Thymus (tissue), 11 donors: ENCODE results near the gene ASCC2. TPM values are rescaled to one million over a fixed set of nuclear protein-coding genes. Genes with fewer than 3 reads are reported as not detected.

Experiments
- DNase-seq, 9 donors: peaks; one replicate each; pipeline ENCODE4 v3.0.0-alpha.2; 2013; ENCODE audit warnings: low spot score in 9 of 9, low read depth in 6 of 9, missing footprints in 1 of 9
- H3K27ac ChIP-seq, 2 donors: one replicate each; pipeline ENCODE4 v1.5.1; 2013; ENCODE audit warnings: control low read depth in 1 of 2, low read depth in 1 of 2, low read length in 1 of 2, mild to moderate bottlenecking in 1 of 2, moderate library complexity in 1 of 2
- H3K27me3 ChIP-seq, 2 donors: one replicate each; pipeline ENCODE4 v1.5.1; 2013; ENCODE audit warnings: low read length in 1 of 2; ENCODE audit not compliant: control insufficient read depth in 2 of 2, insufficient read depth in 1 of 2
- H3K36me3 ChIP-seq, 2 donors: one replicate each; pipeline ENCODE4 v1.5.1; 2013; ENCODE audit warnings: low read length in 1 of 2, mild to moderate bottlenecking in 1 of 2, moderate library complexity in 1 of 2; ENCODE audit not compliant: control insufficient read depth in 2 of 2, insufficient read depth in 2 of 2
- H3K4me1 ChIP-seq, 2 donors: one replicate each; pipeline ENCODE4 v1.5.1; 2013; ENCODE audit warnings: low read length in 2 of 2; ENCODE audit not compliant: control insufficient read depth in 2 of 2, insufficient read depth in 2 of 2
- H3K4me3 ChIP-seq, 2 donors: one replicate each; pipeline ENCODE4 v1.5.1; 2013; ENCODE audit warnings: low read length in 2 of 2, control low read depth in 1 of 2, mild to moderate bottlenecking in 1 of 2
- H3K9me3 ChIP-seq, 2 donors: one replicate each; pipeline ENCODE4 v1.5.1; 2013; ENCODE audit warnings: low read length in 1 of 2, mild to moderate bottlenecking in 1 of 2; ENCODE audit not compliant: control insufficient read depth in 2 of 2, insufficient read depth in 1 of 2
- WGBS: extraction: QIAGEN DNeasy Blood & Tissue Kit; methylation state at CpG from one replicate; pipeline ENCODE4 v1.1.7; 2013; 5-methylcytosine and 5-hydroxymethylcytosine counted together
- polyA plus RNA-seq: library from polyadenylated mRNA; stranded (reverse); fragments of 200-250 nt; gene quantifications from one replicate; pipeline ENCODE4 v1.2.3, GENCODE V29; 2013
- total RNA-seq: library from RNA; stranded (reverse); fragments of 120-200 nt; gene quantifications from one replicate; pipeline ENCODE4 v1.2.4, GENCODE V29; 2013
- donor health status: healthy.

Gene ASCC2
- total and polyA plus RNA-seq, 2 donors = 26.4 to 51.8 TPM

DNA sequence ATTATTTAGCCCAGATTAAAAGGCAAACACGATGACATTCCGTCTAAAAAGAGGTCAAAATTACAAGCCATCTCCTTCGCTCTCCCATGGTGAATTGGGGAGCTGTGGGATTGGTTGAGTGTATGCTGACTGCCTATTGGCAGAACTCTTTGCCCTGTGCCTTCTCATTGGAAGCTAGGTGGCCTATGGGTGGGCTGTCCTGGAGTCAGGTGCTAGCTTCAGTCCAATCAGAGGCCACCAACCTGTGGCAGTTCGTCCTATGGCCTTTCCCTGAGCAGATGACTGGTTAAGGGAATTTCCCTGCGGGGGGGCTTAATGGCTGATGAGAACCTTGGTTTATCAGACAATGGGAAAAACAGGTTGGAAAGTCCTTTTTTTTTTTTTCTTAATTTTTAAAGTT, 41.7 kb upstream of the ASCC2 start:
- DNase-seq = no peak
- Histone ChIP-seq H3K36me3 (no peaks in the 10 kb centered on the region), H3K27me3 (no peaks in the 10 kb centered on the region), H3K4me3 (no peak overlapping the region), H3K27ac (no peak overlapping the region), H3K4me1 (peaks cover 3 to 8% of the 10 kb centered on the region in 2 donors), H3K9me3 (no peaks in the 10 kb centered on the region)
- 96% methylated on average over 5 of the region's 5 CpGs for WGBS

GRCh38 chr22:29877620-29878019, 39.5 kb upstream of the ASCC2 start:
- H3K4me3 ChIP-seq = no peak overlapping the region
- 78% methylated on average over 2 of the region's 2 CpGs for WGBS
- DNase-seq = no peak
- no peak overlapping the region for H3K27ac ChIP-seq
- H3K36me3 ChIP-seq = no peaks in the 10 kb centered on the region
- no peaks in the 10 kb centered on the region for H3K9me3 ChIP-seq
- H3K27me3 ChIP-seq = no peaks in the 10 kb centered on the region
- H3K4me1 ChIP-seq = peaks cover 0 to 3% of the 10 kb centered on the region in 2 donors

DNA sequence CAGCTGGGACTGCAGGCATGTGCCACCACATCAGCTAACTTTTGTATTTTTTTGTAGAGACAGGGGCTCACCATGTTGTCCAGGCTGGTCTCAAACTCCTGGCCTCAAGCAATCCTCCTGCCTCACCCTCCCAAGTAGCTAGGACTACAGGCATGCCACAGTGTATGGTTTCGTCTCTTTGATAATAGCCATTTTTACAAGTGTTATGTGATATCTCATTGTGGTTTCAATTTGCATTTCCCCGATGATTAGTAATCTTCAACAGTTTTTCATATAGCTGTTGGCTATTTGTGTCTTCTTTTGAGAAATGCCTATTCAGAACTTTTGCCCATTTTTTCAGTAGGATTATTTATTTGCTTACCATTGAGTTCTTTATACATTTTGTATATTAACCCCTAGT, 35.9 kb upstream of the ASCC2 start:
- H3K27ac ChIP-seq = no peak overlapping the region
- H3K4me1 ChIP-seq = peaks cover 0 to 8% of the 10 kb centered on the region in 2 donors
- no peak for DNase-seq
- H3K27me3 ChIP-seq = no peaks in the 10 kb centered on the region
- no peak overlapping the region for H3K4me3 ChIP-seq
- 96% methylated on average over 2 of the region's 2 CpGs for WGBS
- no peaks in the 10 kb centered on the region for H3K36me3 ChIP-seq
- no peaks in the 10 kb centered on the region for H3K9me3 ChIP-seq

DNA sequence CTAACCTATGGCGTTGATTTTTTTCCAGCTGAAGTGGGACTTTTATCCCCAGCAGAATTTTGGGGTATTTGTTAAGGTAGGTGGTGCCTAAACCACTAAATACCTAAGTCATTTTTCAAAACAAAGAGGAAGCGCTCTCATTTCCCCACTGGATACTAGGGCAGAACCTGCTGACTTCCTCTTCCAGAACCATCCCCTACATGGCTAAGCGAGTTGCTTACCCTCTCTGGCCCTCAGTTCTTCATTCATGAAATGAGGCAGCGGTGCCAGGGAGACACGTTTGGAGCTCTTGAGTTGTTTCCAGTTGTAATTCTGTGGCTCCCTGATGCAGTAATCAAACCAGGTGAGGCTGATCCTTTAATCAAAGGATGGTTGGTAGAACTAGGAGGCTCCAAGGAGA, 34.9 kb upstream of the ASCC2 start:
- 78% methylated on average over 5 of the region's 5 CpGs for WGBS
- Histone ChIP-seq H3K27ac (no peak overlapping the region), H3K9me3 (no peaks in the 10 kb centered on the region), H3K27me3 (no peaks in the 10 kb centered on the region), H3K4me1 (peaks cover 0 to 8% of the 10 kb centered on the region in 2 donors), H3K4me3 (no peak overlapping the region), H3K36me3 (no peaks in the 10 kb centered on the region)
- peak in 1 of 9 donors; percentile 15 for DNase-seq

- DNase-seq = peak in 1 of 9 donors; percentile 20
- Histone ChIP-seq H3K36me3 (no peaks in the 10 kb centered on the region), H3K4me1 (peaks cover 0 to 8% of the 10 kb centered on the region in 2 donors), H3K4me3 (no peak overlapping the region), H3K27me3 (no peaks in the 10 kb centered on the region), H3K27ac (no peak overlapping the region), H3K9me3 (no peaks in the 10 kb centered on the region)
- WGBS = over 99% methylated on average over 3 of the region's 3 CpGs
These were observed 34.2 kb upstream of the ASCC2 start for GRCh38 chr22:29872144-29872893.

DNA sequence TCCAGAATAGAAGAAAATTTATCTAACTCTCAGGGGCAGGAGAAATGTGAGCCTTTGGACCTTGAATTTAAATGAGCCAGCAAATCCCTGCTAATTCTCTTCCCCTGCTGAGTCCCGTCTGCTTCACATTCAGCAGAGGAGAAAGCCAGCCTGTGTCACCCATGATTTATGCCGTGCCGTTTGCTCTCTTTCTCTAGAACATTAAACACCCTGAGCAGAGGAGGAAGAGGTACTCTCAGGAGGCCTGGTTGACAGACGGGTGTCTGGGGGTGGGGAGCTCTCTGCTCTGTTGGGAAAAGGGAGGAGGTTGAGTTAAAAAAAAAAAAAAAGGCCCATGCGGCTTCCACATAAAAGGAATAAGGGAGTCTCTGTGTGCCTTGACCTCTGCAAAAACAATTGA, 33.6 kb upstream of the ASCC2 start:
- no peaks in the 10 kb centered on the region for H3K27me3 ChIP-seq
- no peak overlapping the region for H3K4me3 ChIP-seq
- peak in 1 of 9 donors; percentile 28 for DNase-seq
- whole genome bisulfite sequencing = 64% methylated on average over 5 of the region's 5 CpGs
- H3K27ac ChIP-seq = peak overlapping the region in 1 of 2 donors; percentile 24
- H3K36me3 ChIP-seq = no peaks in the 10 kb centered on the region
- peaks cover 0 to 8% of the 10 kb centered on the region in 2 donors for H3K4me1 ChIP-seq
- H3K9me3 ChIP-seq = no peaks in the 10 kb centered on the region

DNA sequence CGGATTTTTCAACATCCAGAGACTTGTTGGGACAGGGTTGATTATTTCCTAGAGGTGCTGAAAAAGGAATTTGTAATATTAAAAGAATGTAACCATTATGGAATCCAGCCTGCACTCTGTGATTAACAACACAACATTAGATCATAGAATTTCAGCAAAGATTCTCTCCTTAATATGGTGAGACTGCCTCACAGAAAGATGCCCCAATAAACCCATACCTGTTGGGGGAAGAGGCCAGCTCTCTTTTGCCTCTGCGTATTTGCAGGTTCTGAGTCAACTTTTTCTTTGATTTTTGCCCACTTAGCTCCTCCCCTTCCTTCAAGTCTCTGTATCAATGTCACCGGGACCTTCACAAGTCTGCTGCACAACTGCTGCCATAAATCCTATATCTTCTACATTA, 32.5 kb upstream of the ASCC2 start:
- no peaks in the 10 kb centered on the region for H3K27me3 ChIP-seq
- no peaks in the 10 kb centered on the region for H3K9me3 ChIP-seq
- H3K4me1 ChIP-seq = peaks cover 0 to 8% of the 10 kb centered on the region in 2 donors
- H3K4me3 ChIP-seq = no peak overlapping the region
- H3K27ac ChIP-seq = no peak overlapping the region
- H3K36me3 ChIP-seq = no peaks in the 10 kb centered on the region
- DNase-seq = peak in 3 of 9 donors; percentile 29 to 56 (median 33)
- 54% methylated on average over 3 of the region's 3 CpGs for WGBS

DNA sequence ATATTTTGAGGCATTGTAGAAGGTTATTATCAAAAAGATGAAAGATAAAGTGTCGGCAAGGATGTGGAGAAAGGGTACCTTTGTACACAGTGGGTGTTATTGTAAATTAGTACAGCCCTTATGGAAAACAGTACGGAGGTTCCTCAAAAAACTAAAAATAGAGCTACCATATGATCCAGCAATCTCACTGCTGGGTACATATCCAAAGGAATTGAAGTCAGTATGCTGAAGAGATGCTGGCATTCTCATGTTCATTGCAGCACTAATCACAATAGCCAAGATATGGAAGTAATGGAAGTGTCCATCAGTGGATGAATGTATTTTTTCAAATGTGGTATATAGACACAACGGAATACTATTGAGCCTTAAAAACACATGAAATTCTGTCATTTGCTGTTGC, 29.8 kb upstream of the ASCC2 start:
- Histone ChIP-seq H3K36me3 (no peaks in the 10 kb centered on the region), H3K9me3 (no peaks in the 10 kb centered on the region), H3K27me3 (no peaks in the 10 kb centered on the region), H3K4me3 (no peak overlapping the region), H3K27ac (no peak overlapping the region), H3K4me1 (peaks cover 0 to 8% of the 10 kb centered on the region in 2 donors)
- WGBS = 97% methylated on average over 3 of the region's 3 CpGs
- no peak for DNase-seq

DNA sequence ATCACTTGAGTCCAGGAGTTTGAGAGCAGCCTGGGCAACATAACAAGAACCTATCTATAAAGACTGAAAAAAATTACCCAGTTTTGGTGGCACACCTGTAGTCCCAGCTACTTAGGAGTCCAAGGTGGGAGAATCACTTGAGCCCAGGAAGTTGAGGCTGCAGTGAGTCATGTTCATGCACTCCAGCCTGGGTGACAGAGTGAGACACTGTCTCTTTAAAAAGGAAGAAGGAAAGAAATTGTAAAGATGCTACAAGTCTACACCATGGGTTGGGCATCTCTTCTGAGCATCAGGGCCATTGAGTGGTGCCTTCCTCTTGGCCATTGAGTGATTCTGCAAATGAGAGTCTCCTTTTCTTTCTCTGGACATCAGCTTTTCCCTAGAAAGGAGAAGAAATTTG, 29.2 kb upstream of the ASCC2 start:
- no peak for DNase-seq
- Histone ChIP-seq H3K27me3 (no peaks in the 10 kb centered on the region), H3K4me3 (no peak overlapping the region), H3K27ac (no peak overlapping the region), H3K9me3 (no peaks in the 10 kb centered on the region), H3K36me3 (no peaks in the 10 kb centered on the region), H3K4me1 (peaks cover 0 to 7% of the 10 kb centered on the region in 2 donors)
